HepG2 (cell line): Measurements from ENCODE around the gene ANKRD17. TPM values are rescaled to one million over a fixed set of nuclear protein-coding genes. Genes with fewer than 3 reads are reported as not detected.

Experiments used
- ATAC-seq: fragments of 200-7000 bp; cut with Tn5 transposase; 3 replicates; pipeline ENCODE4 v1.9.1; 2020; ENCODE audit warnings: mild to moderate bottlenecking, moderate library complexity
- BruUV-seq: library from RNA; stranded (reverse); fragments of 400-500 nt; replicated peaks from 2 replicates; lab custom pipeline; 2021; lab: Mats Ljungman, UMichigan
- CTCF ChIA-PET: fragments of 300-600 bp; formaldehyde crosslinking; extraction: SDS; loops from one replicate; lab custom pipeline; 2021; ENCODE audit warnings: low total read pairs, inconsistent platforms, low intra/inter-chr PET ratio; lab: Yijun Ruan, JAX
- POLR2A ChIA-PET: fragments of 350-600 bp; sonication (Branson Sonifier 250); formaldehyde crosslinking; loops from one replicate; lab custom pipeline; 2020; ENCODE audit warnings: antibody characterized with exemption, inconsistent platforms; lab: Yijun Ruan, JAX
- DNase-seq: peaks from one replicate; pipeline ENCODE4 v3.0.0-alpha.2; 2015; ENCODE audit warnings: low spot score
- FAIRE-seq: peaks from 3 replicates; lab custom pipeline; 2011; peaks lifted over from hg19 to GRCh38; lab: Jason Lieb, UNC
- H2AFZ ChIP-seq: one replicate; pipeline ENCODE4 v1.6.1; 2011; ENCODE audit warnings: low read length, inconsistent platforms
- H3K27ac ChIP-seq: fragments of 300-600 bp; 3 replicates; pipeline ENCODE4 v1.8.0; 2011; ENCODE audit warnings: mixed run types, mild to moderate bottlenecking, mixed read lengths, low read length, inconsistent platforms; ENCODE audit not compliant: insufficient read depth; ENCODE audit errors: extremely low read length
- H3K27me3 ChIP-seq, 2 experiments: fragments of 200-600 bp in 1 of 2; 2 replicates in 1 of 2; 3 replicates in 1 of 2; pipeline versions ENCODE4 v1.6.0 to v1.8.0; 2011; ENCODE audit warnings: low read length in 2 of 2, mild to moderate bottlenecking in 2 of 2, moderate library complexity in 2 of 2, inconsistent platforms in 1 of 2; ENCODE audit not compliant: insufficient read depth in 2 of 2, control insufficient read depth in 1 of 2
- H3K36me3 ChIP-seq, 2 experiments: fragments of 200-600 bp in 1 of 2; replicated peaks in 1 of 2; 2 replicates in 1 of 2; 3 replicates in 1 of 2; pipeline versions ENCODE4 v1.5.1 to v1.8.0; 2011; ENCODE audit warnings: low read length in 2 of 2, inconsistent platforms in 1 of 2; ENCODE audit not compliant: insufficient read depth in 2 of 2, control insufficient read depth in 1 of 2
- H3K4me1 ChIP-seq: 2 replicates; pipeline ENCODE4 v1.5.1; 2012; ENCODE audit warnings: low read length, inconsistent platforms; ENCODE audit not compliant: insufficient read depth
- H3K4me2 ChIP-seq: 2 replicates; pipeline ENCODE4 v1.6.0; 2011; ENCODE audit warnings: low read depth, low read length, inconsistent platforms
- H3K4me3 ChIP-seq, 3 experiments: fragments of 200-600 bp in 1 of 3; sonication (generic), shearing (Covaris generic) in 1 of 3; replicated peaks in 1 of 3; 2 replicates each; pipeline ENCODE4 v1.5.1; 2011 to 2016; ENCODE audit warnings: low read length in 3 of 3, inconsistent platforms in 2 of 3, low read depth in 2 of 3, mild to moderate bottlenecking in 2 of 3, control low read depth in 1 of 3, mixed read lengths in 1 of 3; ENCODE audit not compliant: insufficient read depth in 1 of 3
- H3K79me2 ChIP-seq: one replicate; pipeline ENCODE4 v1.6.1; 2011; ENCODE audit warnings: low read length, inconsistent platforms; ENCODE audit not compliant: insufficient read depth
- H3K9ac ChIP-seq: 2 replicates; pipeline ENCODE4 v1.6.0; 2011; ENCODE audit warnings: mild to moderate bottlenecking, low read depth, low read length, inconsistent platforms; ENCODE audit not compliant: insufficient read depth
- H3K9me3 ChIP-seq: 2 replicates; pipeline ENCODE4 v1.5.1; 2012; ENCODE audit warnings: mild to moderate bottlenecking, low read length
- H4K20me1 ChIP-seq: 2 replicates; pipeline ENCODE4 v1.6.0; 2011; ENCODE audit warnings: inconsistent platforms, mild to moderate bottlenecking, low read length, moderate library complexity; ENCODE audit not compliant: insufficient read depth
- CC2D1A ChIP-seq: sonication (generic); formaldehyde crosslinking; IDR thresholded peaks from 2 replicates; pipeline ENCODE4 v1.8.1; 2023; ENCODE audit warnings: mild to moderate bottlenecking, missing genetic modification reagents
- DR1 ChIP-seq: sonication (generic); formaldehyde crosslinking; IDR thresholded peaks from 2 replicates; pipeline ENCODE4 v1.8.0; 2021; ENCODE audit warnings: mild to moderate bottlenecking, missing genetic modification reagents, inconsistent platforms
- KAT8 ChIP-seq: IDR thresholded peaks from 2 replicates; pipeline ENCODE4 v1.6.1; 2016; ENCODE audit warnings: missing genetic modification reagents, missing compliant biosample characterization
- KLF6 ChIP-seq: IDR thresholded peaks from 2 replicates; pipeline ENCODE4 v1.8.0; 2016; ENCODE audit warnings: missing biosample characterization, missing genetic modification reagents
- MTA1 ChIP-seq: sonication (generic); formaldehyde crosslinking; IDR thresholded peaks from 2 replicates; pipeline ENCODE4 v1.4.0; 2020; ENCODE audit warnings: missing genetic modification reagents, mild to moderate bottlenecking, borderline replicate concordance
- SCMH1 ChIP-seq: sonication (generic); formaldehyde crosslinking; IDR thresholded peaks from 2 replicates; pipeline ENCODE4 v1.9.0; 2021; ENCODE audit warnings: missing genetic modification reagents, mild to moderate bottlenecking, borderline replicate concordance
- SMC3 ChIP-seq: IDR thresholded peaks from 2 replicates; pipeline ENCODE4 v1.6.1; 2011; ENCODE audit warnings: low read length, improper control_type of control experiment
- TP53 ChIP-seq: sonication (generic); formaldehyde crosslinking; conservative IDR thresholded peaks from 2 replicates; pipeline ENCODE4 v1.4.0; 2020; ENCODE audit warnings: missing genetic modification reagents
- TSC22D2 ChIP-seq: sonication (generic); formaldehyde crosslinking; IDR thresholded peaks from 2 replicates; pipeline ENCODE4 v1.5.1; 2020; ENCODE audit warnings: missing genetic modification reagents, mild to moderate bottlenecking, borderline replicate concordance
- ZKSCAN8 ChIP-seq: IDR thresholded peaks from 2 replicates; pipeline ENCODE4 v1.6.1; 2016; ENCODE audit warnings: borderline replicate concordance, missing genetic modification reagents, missing compliant biosample characterization
- ZNF205 ChIP-seq: IDR thresholded peaks from 2 replicates; pipeline ENCODE4 v1.6.1; 2018; ENCODE audit warnings: missing biosample characterization, missing genetic modification reagents
- ZNF24 ChIP-seq: fragments of 450-650 bp; IDR thresholded peaks from 2 replicates; pipeline ENCODE4 v1.6.1; 2017; ENCODE audit warnings: antibody characterized with exemption, mild to moderate bottlenecking
- ZNF264 ChIP-seq: sonication (generic); formaldehyde crosslinking; IDR thresholded peaks from 2 replicates; pipeline ENCODE4 v1.4.0; 2020; ENCODE audit warnings: missing genetic modification reagents
- ZNF510 ChIP-seq: sonication (generic); formaldehyde crosslinking; IDR thresholded peaks from 2 replicates; pipeline ENCODE4 v1.4.0; 2020; ENCODE audit warnings: low read depth, mild to moderate bottlenecking, missing genetic modification reagents
- ZNF83 ChIP-seq: sonication (generic); formaldehyde crosslinking; IDR thresholded peaks from 2 replicates; pipeline ENCODE4 v1.4.0; 2020; ENCODE audit warnings: missing genetic modification reagents, mild to moderate bottlenecking, borderline replicate concordance
- ZSCAN21 ChIP-seq: sonication (generic); formaldehyde crosslinking; IDR thresholded peaks from 2 replicates; pipeline ENCODE4 v1.8.0; 2022; ENCODE audit warnings: mild to moderate bottlenecking, missing genetic modification reagents, moderate library complexity, borderline replicate concordance
- WGBS: methylation state at CpG from one replicate; pipeline ENCODE4 v1.1.6; 2017; ENCODE audit warnings: low lambda C conversion rate; 5-methylcytosine and 5-hydroxymethylcytosine counted together
- in situ Hi-C: cut with HindIII; loops from 2 replicates; pipeline ENCODE4 v1.10.0; 2017; ENCODE audit warnings: low pct_unique_long_range_greater_than_20kb; ENCODE audit not compliant: extremely low pct_ligation_motif_present
- intact Hi-C: fragments of 100-400 bp; cut with micrococcal nuclease; formaldehyde crosslinking; loops from one replicate; pipeline ENCODE4 v1.10.0; 2022; ENCODE audit not compliant: unreplicated experiment
- polyA plus RNA-seq, 8 experiments: library from polyadenylated mRNA; depleted of rRNA in 3 of 8; stranded (reverse) in 7 of 8; unstranded in 1 of 8; fragments of >200 nt; fragmentation: Illumina TruSeq in 4 of 8; extraction: Trizol in 4 of 8; gene quantifications; 2 replicates each; pipeline versions ENCODE4 v1.2.1 to v1.2.3, GENCODE V29; 2011 to 2016; ENCODE audit warnings: low read depth in 4 of 8, missing spikeins in 1 of 8, mixed read lengths in 1 of 8; ENCODE audit not compliant: insufficient read depth in 1 of 8
- total RNA-seq, 5 experiments: library from RNA; depleted of rRNA; stranded (reverse); fragments of >200 nt; fragmentation: Illumina TruSeq; extraction: Trizol; gene quantifications; 2 replicates each; pipeline ENCODE4 v1.2.3, GENCODE V29; 2016; ENCODE audit warnings: low read depth in 1 of 5
- TF ChIP-seq, protein P1 (sequence below): sonication (generic); formaldehyde crosslinking; IDR thresholded peaks from 2 replicates; pipeline ENCODE4 v1.5.1; 2020; ENCODE audit warnings: missing genetic modification reagents, mild to moderate bottlenecking, borderline replicate concordance

ANKRD17 gene
- total and polyA plus RNA-seq, 2 of the 13 experiments (the other 11 are each of a cell fraction or from before 2014, with no cell fraction given), result 55.7 to 61.1 TPM

- Histone ChIP-seq H3K79me2 (peaks cover 54% of the 10 kb centered on the region), H2AFZ (peak overlapping the region; percentile 79), H3K9me3 (no peaks in the 10 kb centered on the region), H3K4me3 (peak overlapping the region; percentile 82 to 93 (median 83)), H3K4me2 (peak overlapping the region; percentile 74), H3K27ac (peak overlapping the region; percentile 99), H4K20me1 (peaks cover 25% of the 10 kb centered on the region), H3K4me1 (peaks cover 38% of the 10 kb centered on the region), H3K9ac (peak overlapping the region; percentile 96), H3K36me3 (no peaks in the 10 kb centered on the region; a peak in 2 of 5 replicates), H3K27me3 (no peaks in the 10 kb centered on the region; a peak in 1 of 5 replicates)
- peak; percentile 17 for ATAC-seq
- intact Hi-C loops, result loop anchor here (2.0 to 10.0 kb wide), 2 partner anchors 175 to 191 kb away; partner anchors contain the start of genes AFP and COX18
- in situ Hi-C loops, result loop anchor here (10.0 kb wide), 1 partner anchor 135 kb away; no protein-coding TSS in a partner anchor
- WGBS, result 0% methylated on average over 8 of the region's 8 CpGs
- TF ChIP-seq ZNF24 (no peak), SMC3 (no peak), KLF6 (no peak), DR1 (no peak), MTA1 (no peak), TP53 (CRISPR knock-in tag) (no peak), ZNF205 (CRISPR knock-in tag) (no peak), ZNF510 (CRISPR knock-in tag) (0 out of 2 replicates have a peak, but pooled peaks have one; percentile 40), TSC22D2 (CRISPR knock-in tag) (0 out of 2 replicates have a peak, but pooled peaks have one; percentile 11), SCMH1 (no peak), ZNF83 (0 out of 2 replicates have a peak, but pooled peaks have one; percentile 10), ZNF264 (CRISPR knock-in tag) (no peak), ZSCAN21 (0 out of 2 replicates have a peak, but pooled peaks have one; percentile 5), CC2D1A (CRISPR knock-in tag) (no peak), ZKSCAN8 (no peak), KAT8 (CRISPR knock-in tag) (no peak)
- TF ChIP-seq, protein P1, sequence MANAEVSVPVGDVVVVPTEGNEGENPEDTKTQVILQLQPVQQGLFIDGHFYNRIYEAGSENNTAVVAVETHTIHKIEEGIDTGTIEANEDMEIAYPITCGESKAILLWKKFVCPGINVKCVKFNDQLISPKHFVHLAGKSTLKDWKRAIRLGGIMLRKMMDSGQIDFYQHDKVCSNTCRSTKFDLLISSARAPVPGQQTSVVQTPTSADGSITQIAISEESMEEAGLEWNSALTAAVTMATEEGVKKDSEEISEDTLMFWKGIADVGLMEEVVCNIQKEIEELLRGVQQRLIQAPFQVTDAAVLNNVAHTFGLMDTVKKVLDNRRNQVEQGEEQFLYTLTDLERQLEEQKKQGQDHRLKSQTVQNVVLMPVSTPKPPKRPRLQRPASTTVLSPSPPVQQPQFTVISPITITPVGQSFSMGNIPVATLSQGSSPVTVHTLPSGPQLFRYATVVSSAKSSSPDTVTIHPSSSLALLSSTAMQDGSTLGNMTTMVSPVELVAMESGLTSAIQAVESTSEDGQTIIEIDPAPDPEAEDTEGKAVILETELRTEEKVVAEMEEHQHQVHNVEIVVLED (CRISPR knock-in tag), result peak; percentile 3; the same call in 1 of the 2 replicates
- CTCF ChIA-PET, result no interaction called here
- DNase-seq, result peak; percentile 9
- POLR2A ChIA-PET, result interaction anchor here (1.0 to 3.0 kb wide), 8 partner anchors 9 to 189 kb away, joined by 3 to 20 read pairs (median 5); partner anchors contain the start of gene COX18
- TSS peak; percentile 71 for BruUV-seq
- FAIRE-seq, result peak; percentile 66
Observed at GRCh38 chr4:73259571-73260090, 1.0 kb upstream of the ANKRD17 start.
